HG03558 (cell line): ENCODE results near the gene NPHP1.
"Not testable (repeated sequence)": the region's sequence is repeated elsewhere in the genome, so short reads cannot be mapped to it uniquely, and the experiment has no call there.

ENCODE experiments used
- ATAC-seq: cut with Tn5 transposase; IDR thresholded peaks from one replicate; pipeline ENCODE4 v1.9.1; 2021; ENCODE audit warnings: moderate number of reproducible peaks; ENCODE audit not compliant: unreplicated experiment; ENCODE audit errors: extremely low read depth

NPHP1 gene

DNA sequence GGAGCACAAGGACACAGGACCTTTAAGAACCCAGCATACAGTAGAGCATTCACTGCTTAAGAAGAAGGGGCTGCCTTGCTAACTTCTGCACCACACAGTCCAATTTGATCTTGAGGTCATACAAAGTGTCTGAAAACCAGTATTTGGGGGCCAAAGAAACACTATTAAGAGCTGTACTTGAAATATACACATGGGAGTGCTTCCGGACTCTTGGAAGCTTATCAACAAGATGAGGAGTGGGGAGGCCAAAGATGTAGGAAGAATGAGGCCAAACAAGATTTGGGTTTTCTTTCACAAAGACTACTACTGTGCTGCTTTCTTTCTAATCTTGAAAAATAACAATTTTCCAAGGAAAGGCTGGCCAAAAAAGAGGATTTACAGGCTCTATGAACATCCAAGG is 64.4 kb downstream of the NPHP1 start:
- no peak for ATAC-seq

DNA sequence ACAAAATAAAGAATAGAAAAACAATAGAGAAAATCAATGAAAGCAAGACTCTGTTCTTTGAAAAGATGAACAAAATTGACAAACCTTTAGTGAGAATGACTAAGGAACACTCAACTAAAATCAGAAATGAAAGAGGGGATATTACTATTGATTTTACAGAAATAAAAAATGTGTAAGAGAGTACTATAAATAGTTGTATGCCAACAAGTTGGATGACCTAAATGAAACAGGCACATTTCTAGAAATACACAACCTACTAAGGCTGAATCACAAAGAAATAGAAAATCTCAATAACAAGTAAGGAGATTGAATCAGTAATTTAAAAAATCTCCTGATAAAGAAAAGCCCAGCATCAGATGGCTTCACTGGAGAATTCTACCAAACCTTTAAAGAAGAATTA is 70.8 kb downstream of the NPHP1 start:
- no peak for ATAC-seq

DNA sequence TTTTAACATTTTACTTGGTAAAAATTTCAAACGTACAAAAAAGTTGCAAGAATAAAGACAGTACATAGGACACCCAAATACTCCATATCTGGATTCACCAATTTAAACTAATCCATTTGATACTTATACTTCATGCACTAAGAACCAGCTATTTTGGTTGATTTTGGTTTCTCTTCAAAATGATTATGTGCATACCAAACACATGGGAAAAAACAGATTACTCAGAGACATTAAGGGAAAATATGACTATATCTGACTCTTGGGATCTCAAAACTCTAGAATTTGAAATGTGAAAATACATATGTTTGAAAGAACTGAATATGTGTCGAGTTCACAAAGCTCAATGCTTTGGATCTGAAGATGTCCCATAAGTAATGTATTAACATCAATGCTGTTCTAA is 73.6 kb downstream of the NPHP1 start:
- no peak for ATAC-seq

DNA sequence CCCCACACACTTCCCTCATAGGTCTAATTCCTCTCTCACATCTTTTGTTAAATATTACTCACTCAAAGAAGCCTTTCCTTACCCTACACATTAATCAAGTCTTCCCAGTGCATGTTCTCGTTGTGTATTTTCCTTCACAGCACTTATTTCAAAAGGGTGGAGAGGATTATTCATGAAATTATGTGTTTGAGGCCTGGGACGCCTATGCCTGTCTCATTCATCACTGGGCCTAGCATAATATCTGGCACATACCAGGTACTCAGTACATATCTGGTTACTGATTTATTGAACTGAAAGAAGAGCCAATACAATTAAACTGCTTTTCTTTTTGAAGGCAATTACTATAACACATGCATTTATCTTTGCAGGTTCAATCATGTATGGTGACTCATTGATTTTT is 74.1 kb downstream of the NPHP1 start:
- ATAC-seq, result no peak

DNA sequence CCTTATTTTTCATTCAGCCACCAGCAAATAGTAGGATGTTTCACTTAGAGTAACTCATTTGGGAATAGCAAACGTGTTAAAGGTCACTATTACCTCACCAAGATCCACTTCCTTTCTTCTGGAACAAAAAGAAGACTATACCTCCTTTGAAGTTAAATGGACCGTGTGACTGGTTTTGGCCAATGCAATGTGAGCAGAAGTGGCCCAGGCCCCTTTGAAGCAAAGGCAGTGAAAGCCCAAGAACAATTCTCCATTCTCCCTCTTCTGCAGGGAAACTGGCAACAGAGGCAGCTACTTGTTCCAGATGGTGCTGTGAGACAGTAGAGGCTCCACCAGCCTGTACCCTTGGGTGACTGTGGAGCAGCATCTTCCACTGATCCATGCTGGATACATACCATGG is 77.9 kb downstream of the NPHP1 start:
- ATAC-seq, result no peak

DNA sequence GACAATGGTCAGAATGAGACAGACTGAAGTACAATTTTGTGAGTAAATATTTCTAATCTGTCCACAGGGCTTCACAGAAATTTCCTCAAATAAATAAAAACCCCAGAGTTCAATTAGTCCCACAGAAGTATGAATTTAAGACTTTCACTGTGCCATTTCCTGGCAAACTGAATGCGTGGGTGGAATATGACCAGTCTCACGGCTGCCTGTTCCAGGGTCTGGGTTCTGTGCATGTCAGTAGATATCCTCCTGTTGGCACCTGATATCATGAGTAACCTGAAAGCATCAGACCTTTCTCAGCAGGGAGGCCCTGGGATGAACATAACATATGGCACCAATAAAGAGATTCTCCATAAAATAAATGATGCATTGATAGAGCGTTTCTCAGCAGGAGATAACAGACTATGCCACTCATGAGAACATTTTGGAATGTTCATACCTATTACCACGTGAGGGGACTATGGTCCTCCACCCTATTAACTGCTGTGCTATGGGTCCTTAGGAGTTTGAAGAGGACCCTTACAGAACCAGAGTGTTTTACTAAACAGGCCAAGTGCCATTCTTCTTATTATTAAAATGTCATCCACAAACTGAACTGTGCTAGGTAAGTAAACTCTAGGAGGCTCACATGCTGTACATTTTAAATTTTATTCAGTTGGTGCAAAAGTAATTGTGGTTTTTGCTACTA is 78.6 kb downstream of the NPHP1 start:
- ATAC-seq, result no peak

DNA sequence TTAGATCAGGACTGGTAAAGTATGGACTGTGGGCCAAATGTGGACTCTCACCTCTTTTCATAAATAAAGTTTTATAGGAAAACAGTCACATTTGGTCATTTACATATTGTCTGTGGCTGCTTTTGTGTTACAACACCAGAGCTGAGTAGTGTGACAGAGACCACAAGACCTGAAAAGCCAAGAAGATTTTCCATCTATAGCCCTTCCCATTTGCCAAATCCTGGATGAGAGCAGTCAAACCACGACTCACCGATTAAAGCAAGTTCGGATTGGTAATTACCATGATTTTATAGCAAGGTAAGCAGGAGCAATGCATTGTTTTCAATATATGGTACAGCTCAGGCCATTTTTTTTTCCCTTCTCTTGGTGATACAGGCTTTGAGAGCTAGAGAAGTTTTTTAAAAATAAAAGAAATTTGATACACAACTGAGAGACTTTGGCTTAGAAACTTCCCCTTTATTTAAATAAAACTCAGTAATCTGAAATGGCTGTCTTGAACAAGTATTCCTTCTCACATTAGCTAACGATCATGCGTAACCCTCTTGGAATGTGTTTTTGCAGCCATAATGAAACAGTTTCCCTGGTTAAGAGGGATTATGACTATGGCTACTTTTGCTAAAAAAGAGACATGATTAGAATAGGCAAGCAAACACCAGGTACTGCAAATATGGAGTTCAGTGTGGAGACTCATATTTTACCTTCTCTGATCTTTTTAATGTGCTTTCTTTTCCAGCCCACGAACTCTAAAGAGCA is 79.7 kb downstream of the NPHP1 start:
- no peak for ATAC-seq

DNA sequence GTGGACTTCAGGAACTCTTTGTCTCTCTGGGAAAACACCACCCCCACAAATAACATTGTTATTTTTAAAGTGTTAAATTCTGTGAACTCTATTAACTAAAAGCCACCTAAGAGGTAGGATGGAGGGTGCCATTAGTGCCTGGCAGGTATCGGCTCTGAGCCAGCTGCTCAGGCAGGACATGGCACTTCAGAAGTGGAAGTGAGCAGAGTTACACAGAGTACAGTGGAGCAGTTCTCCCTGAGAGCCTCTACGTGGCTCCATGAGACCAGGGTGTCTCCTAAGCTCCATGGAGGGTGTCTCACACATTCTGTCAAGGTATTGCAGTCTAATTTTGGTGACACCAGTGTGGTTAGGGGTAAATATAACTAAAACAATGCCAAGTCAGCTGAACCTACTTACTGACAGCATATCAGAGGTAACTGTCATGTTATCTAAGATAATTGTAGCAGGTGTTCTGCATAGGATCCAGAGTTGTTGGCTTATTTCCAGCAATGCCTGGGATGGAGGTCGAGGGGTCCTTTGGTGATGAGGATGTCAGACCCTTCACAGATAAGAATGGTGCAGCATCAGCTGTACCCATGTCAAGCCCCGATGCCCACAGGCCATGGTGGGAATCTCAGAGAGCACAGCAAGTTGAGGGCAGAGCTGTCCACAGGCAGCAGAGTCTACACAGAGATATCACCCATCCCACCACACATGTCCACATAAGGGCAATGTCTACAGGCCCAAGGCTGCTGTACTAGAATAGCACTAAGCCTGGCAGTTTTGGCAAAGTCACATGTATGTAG is 80.6 kb downstream of the NPHP1 start:
- no peak for ATAC-seq

DNA sequence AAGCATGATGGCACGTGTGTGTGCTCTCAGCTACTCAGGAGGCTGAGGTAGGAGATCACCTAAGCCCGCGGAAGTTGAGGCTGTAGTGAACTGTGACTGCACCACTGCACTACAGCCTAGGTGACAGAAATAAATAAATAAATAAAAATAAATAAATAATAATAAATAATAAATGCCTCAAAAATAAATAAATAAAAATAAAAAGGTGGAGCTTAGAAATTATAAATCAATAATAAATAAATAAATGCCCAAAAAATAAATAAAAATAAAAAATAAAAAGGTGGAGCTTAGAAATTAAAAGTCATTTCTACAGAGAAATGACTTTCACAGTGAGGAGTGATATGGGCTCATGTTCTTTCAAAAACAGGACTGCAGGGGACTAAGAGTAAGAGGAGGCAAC is 83.2 kb downstream of the NPHP1 start:
- ATAC-seq, result no peak

DNA sequence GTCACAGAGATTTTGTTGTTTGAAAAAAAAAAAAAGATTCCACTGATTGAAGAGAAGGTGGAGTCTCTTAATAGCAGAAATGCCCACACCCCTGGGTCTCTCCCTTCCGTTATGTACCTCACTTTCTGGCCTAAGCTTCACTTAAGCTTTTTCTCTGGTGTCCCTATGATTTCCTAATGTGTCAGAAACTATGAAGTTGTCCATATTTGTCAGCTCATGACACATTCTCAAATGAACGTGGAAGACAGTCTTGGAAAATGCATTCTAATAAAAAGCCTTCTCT is 83.8 kb downstream of the NPHP1 start:
- no peak for ATAC-seq

DNA sequence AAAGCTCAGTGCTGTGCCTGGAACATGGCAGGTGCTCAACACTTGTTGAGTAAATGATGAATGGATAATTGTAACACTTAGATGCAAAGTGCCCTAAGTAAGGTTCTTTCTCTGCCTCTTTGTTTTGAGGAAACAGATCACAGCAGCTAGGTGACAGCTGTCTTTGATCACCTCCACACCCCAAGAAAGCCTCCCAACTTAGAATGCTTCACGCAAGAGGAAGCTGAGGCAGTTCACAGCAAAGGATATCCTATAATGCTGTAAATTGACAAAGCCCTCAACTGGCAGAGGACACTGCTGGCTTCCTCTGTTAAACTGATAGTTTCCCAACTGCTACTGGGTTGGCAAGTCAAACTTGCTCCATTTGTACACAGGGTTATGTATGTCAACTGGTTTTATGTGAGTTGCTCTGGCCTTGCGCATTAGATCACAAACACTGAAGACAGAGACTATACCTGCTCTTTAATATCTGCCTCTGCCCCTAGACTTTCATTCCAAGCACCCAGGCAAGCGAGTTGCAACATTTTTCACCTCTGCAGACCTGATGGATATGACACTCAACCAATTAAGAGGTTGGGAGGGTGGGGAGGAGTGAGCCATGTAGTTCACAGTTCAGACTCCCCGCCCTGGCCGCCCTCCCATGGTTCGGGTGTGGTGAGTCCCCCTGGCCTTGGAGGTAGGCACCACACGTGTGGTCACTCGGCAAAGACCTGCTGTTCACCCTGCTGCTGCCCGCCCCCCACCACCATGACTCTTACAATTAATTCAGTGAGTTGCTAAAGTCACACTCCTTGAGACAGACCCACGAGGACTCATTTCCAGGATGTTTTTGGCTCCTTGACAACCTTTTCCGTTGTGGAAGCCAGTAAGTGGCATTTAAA is 84.4 kb downstream of the NPHP1 start:
- no peak for ATAC-seq

DNA sequence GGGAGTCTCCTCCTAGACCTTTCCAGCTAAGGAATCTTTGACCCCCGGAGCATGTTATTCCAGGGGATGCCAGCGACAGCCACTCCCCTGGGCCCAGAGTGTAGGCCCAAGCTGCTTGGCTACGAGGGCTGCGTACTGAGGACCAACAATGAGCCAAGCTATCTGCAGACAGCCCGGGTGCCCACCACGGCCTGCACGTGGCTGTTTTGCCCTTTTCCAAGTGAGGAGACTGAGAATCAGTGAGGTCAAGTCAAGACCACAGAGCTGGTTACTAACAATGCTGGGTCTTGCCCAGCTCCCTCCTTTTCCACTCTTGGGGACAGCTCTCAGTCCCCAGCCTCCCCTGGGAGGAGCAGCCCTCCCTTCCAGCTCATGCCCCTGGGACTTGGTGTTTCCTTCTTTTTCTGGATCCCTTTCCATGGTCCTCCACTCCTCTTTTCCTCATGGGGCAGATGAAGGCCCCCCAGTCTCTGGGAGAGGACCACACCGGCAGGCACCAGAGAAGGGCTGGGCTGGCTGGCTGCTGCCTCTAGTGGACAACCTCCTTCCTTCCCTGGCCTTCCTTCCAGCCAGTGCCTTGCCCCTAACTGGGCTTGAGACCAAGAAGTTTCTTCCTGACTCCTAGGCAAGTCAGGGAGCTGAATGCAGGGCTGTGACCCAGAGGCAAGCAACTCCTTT is 88.6 kb downstream of the NPHP1 start:
- no peak for ATAC-seq

DNA sequence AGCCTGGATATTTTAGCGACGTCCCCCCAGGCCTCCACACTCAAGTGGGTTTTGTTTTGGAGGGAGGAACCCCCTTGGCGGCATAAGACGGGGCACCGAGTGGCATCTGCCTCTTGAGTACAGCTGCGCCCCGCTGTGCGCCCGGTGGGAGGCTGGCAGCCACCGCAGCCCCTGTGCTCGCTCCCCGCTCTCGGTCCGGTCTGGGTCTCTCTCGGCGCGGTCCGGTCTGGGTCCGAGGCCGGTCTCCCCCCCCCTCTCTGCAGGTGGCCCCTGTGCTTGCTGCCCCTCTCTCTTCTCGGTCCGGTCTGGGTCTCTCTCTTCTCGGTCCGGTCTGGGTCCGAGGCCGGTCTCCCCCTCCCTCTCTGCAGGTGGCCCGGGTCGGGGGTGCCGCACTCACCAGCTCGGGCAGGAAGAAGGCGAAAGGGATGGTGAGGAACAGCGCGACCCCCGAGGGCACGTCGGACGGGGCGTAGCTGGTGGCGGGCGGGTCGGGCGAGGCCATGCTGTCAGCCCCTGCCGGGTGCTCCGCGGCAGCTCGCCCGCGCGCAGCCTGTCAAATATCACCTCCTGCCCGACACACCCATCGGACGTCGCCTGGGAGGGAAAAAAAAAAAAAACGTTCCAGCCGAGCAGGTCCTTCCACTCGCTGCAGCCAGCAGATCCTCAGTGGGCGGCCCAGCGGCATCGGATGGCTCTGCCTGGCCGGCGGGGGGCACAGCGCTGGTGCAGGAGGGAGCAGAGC is 89.4 kb downstream of the NPHP1 start, which contains the start of gene MALL:
MALL (minus strand) TSS at position 532 of the 742 bp plus-strand sequence; CDS start at position 502, 30 bp downstream.
- ATAC-seq, result no peak

DNA sequence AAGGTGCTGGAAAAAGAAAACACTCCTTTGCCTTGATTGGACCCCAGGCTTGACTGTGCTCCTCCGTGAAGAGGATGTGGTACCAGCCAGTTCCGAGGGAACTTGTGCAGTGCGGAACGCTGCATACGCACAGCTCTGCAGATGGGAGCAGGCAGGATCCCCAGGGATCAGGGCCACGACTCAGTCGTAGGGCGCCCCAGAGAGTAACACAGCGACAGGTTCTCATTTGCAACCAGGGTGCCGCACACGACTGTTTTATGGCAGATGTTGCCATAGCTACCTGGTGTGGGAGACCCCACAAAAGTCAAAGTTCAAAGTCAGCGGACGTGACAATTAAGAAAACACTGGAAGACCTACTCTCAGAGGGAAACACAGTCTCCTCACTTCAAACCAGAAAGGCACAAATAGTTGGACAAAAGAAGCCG is 90.0 kb downstream of the NPHP1 start:
- no peak for ATAC-seq

DNA sequence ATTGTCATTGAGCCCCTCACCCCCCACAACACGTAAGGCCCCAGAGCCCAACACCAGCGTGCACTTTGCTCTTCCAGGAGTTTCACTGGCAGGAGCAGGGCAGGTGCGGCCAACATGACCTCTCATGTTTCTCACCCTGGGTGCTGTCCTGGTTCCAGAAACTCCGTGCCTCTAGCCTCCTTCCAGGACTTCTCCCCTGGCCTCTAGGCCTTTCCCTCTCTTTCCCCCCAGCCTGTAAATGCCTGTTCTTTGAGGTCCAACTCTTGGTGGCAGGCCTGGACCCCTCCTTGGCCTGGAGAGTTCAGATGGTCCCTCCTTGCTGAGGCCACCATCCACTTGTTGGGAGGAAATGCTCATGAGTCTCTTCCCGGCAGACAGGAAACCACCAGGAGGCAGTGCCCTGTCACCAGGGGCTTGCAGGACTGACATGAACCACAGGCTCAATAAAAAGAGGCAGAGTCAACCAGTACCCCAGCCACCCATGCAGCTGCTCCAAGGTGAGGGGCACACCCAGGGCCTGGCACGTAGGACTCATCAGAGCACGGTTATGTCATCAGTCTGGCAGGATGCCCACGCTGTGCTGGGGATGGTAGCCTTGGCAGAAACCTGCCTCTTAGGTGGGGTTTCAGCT is 90.7 kb downstream of the NPHP1 start:
- no peak for ATAC-seq

DNA sequence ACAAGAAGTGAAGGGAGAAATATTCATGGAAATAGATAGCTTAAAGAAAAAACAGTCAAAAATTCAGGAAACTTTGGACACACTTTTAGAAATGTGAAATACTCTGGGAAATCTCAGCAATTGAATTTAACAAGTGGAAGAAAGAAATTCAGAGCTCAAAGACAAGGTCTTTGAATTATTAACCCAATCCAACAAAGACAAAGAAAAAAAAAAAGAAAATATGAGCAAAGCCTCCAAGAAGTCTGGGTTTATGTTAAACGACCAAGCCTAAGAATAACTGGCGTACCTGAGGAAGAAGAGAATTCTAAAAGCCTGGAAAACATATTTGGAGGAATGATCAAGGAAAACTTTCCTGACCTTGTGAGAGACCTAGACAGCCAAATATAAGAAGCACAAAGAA is 96.5 kb downstream of the NPHP1 start:
- not testable (repeated sequence) for ATAC-seq

DNA sequence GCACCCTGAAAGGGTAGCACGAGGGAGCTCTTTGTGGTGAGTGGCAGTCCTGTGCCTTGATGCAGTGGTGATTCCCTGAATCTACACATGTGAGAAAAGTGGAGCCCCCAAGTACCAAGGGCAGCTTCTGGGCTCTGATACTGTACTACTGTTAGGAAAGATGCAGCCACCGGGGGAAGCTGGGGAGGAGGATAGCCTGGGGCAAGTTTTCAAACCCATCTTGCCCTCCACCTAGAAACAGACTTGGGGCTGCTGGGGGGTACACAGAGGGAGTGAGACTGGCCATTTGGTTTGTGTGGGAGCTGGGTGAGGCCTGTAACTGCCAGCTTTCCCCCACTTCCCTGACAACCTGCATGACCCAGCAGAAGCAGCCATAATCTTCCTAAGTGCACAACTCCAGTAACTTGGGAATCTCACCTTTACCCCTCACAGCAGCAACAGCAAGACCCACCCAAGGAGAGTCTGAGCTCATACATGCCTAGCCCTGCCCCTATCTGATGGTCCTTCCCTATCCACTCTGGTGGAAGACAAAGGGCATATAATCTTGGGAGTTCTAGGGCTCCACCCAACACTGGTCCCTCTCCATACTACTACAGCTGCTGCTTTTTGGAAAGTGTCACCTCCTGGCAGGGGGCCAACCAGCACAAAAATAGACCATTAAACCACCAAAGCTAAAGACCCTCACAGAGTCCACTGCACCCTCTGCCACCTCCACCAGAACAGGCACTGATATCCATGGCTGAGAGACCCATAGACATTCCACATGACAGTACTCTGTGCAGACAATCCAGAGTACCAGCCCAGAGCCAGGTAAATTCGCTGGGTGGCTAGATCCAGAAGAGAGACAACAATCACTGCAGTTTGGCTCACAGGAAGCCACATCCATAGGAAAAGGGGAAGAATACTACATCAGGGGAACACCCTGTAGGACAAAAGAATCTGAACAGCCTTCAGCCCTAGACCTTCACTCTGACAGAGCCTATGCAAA is 97.4 kb downstream of the NPHP1 start:
- ATAC-seq, result no peak

DNA sequence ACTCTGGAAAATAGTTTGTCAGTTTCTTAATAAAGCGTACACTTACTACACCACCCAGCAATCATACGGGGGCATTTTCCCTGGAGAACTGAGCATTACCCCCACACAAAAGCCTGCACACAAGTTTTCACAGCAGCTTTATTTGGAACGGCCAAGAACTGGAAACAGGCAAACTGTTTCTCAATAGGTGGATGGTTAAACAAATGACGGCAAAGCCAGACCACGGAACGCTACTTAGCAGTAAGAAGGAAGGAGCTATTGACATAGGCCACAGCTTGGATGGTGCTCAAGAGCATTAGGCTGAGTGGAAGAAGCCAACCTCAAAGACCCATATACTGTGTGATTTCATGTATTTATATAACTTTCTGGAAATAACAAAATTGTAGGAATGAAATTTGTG is 98.2 kb downstream of the NPHP1 start:
- ATAC-seq, result no peak
